Mucosa of stomach (tissue), 1 donor: ENCODE data around the gene FBXL16.

Experiments
- H3K27me3 ChIP-seq: one replicate; pipeline ENCODE4 v1.7.0; 2013; ENCODE audit warnings: mild to moderate bottlenecking, low read length; ENCODE audit not compliant: control insufficient read depth, insufficient read depth
- H3K36me3 ChIP-seq: one replicate; pipeline ENCODE4 v1.7.0; 2013; ENCODE audit warnings: low read length; ENCODE audit not compliant: control insufficient read depth, insufficient read depth
- H3K4me1 ChIP-seq: one replicate; pipeline ENCODE4 v1.7.0; 2013; ENCODE audit warnings: mild to moderate bottlenecking, low read length; ENCODE audit not compliant: control insufficient read depth, insufficient read depth
- H3K4me3 ChIP-seq: one replicate; pipeline ENCODE4 v1.7.0; 2013; ENCODE audit warnings: low read length
- H3K9ac ChIP-seq: one replicate; pipeline ENCODE4 v1.7.0; 2013; ENCODE audit warnings: mild to moderate bottlenecking, low read length, moderate library complexity
- H3K9me3 ChIP-seq: one replicate; pipeline ENCODE4 v1.7.0; 2013; ENCODE audit warnings: mild to moderate bottlenecking, low read length, moderate library complexity; ENCODE audit not compliant: control insufficient read depth
- donor health status: Pancreatic carcinoma.

Gene FBXL16

DNA sequence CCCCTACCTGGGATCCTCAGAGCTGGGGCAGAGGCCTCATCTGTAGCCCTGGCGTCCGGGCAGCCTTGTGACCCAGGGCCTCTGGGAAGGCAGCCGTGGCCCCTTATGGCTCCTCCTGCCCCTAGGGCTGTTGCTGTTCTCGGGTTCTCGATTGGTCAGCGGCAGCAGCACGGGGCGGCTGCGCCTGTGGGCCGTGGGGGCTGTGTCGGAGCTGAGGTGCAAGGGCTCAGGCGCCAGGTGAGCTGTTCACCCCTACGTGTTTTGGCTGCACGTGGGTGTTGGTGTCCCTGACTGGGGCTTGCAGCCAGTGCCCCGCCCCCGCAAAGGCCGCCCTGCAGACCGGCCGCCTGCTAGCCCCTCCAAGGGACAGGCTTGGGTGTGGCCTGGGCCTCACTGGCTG lies 43.5 kb downstream of the FBXL16 start:
- no peaks in the 10 kb centered on the region for H3K9me3 ChIP-seq
- H3K36me3 ChIP-seq, result no peaks in the 10 kb centered on the region
- peaks cover 15% of the 10 kb centered on the region for H3K4me1 ChIP-seq
- no peak overlapping the region for H3K4me3 ChIP-seq
- no peak overlapping the region for H3K9ac ChIP-seq
- no peaks in the 10 kb centered on the region for H3K27me3 ChIP-seq

DNA sequence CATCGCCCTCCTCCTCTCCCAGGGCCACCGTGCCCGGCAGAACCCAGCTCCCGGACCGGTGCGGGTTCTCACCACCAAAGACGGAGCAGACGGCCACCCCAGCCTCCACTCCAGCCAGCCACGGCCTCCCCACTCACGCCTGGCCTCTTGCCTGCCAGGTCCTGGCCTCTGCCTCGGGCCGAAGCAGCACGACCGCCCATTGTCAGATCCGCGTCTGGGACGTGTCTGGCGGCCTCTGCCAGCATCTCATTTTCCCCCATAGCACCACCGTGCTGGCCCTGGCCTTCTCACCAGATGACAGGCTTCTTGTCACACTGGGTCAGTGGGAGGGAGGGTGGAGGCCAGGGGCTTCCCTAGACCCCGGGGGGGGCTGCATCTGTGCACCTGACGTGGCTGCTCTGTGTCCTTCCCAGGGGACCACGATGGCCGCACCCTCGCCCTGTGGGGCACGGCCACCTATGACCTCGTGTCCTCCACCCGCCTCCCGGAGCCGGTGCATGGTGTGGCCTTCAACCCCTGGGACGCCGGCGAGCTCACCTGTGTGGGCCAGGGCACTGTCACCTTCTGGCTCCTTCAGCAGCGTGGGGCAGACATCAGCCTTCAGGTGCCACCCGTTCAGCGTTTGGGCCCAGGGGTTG lies 44.3 kb downstream of the FBXL16 start:
- Histone ChIP-seq H3K9ac (no peak overlapping the region), H3K9me3 (no peaks in the 10 kb centered on the region), H3K4me3 (no peak overlapping the region)

DNA sequence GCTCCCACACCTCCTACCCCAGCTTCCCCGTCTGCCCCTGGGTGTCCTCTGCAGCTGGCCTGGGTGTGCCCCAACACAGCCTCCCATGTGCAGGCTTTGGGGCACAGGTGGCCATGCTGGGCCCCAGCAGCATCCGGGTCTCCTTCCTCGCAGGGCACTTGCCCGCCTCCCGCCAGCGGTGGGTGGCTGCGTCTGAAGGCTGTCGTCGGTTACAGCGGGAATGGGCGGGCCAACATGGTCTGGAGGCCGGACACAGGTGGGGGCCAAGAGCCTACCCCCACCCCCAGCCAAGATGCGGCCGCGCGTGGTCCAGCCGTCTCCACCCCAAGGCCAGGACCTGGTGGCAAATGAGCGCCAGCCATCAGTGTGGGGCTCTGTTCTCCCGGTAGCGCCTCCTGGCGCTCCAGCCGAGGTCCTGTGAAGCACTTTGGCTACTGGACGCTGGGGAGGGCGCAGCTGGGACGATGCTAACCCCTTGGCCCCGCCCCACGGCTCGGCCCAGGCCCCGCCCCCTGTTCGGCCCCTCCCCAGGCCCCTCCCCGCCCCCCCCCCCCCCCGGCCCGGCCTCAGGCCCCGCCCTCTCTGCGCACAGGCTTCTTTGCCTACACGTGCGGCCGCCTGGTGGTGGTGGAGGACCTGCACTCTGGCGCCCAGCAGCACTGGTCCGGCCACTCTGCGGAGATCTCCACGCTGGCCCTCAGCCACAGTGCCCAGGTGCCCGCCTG lies 45.0 kb downstream of the FBXL16 start:
- H3K27me3 ChIP-seq, result no peaks in the 10 kb centered on the region
- H3K9ac ChIP-seq, result no peak overlapping the region
- H3K4me1 ChIP-seq, result peaks cover 15% of the 10 kb centered on the region
- no peaks in the 10 kb centered on the region for H3K36me3 ChIP-seq
- no peak overlapping the region for H3K4me3 ChIP-seq
- H3K9me3 ChIP-seq, result no peaks in the 10 kb centered on the region

More for the DNA sequence above, 44.3 kb downstream of the FBXL16 start:
- no peaks in the 10 kb centered on the region for H3K27me3 ChIP-seq
- no peaks in the 10 kb centered on the region for H3K36me3 ChIP-seq
- H3K4me1 ChIP-seq, result peaks cover 15% of the 10 kb centered on the region

DNA sequence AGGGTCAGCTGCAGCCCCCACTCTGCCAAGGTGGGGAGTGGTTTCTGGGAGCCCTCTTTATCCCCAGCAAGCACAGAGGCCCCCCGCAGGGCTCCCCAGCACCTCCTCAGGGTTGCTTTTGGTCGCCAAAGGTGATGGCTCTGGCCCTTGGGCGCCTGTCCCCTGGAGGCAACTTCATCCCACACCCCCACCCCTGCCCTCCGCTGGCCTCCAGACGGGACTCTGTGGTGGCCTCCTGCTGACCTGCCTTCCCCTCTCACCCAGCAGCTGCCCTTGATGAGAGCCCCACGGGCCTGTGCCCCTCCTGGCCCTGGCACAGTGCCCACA lies 45.5 kb downstream of the FBXL16 start:
- H3K9me3 ChIP-seq, result no peaks in the 10 kb centered on the region
- H3K4me1 ChIP-seq, result peaks cover 15% of the 10 kb centered on the region
- H3K27me3 ChIP-seq, result no peaks in the 10 kb centered on the region
- no peak overlapping the region for H3K4me3 ChIP-seq
- no peak overlapping the region for H3K9ac ChIP-seq
- H3K36me3 ChIP-seq, result no peaks in the 10 kb centered on the region

DNA sequence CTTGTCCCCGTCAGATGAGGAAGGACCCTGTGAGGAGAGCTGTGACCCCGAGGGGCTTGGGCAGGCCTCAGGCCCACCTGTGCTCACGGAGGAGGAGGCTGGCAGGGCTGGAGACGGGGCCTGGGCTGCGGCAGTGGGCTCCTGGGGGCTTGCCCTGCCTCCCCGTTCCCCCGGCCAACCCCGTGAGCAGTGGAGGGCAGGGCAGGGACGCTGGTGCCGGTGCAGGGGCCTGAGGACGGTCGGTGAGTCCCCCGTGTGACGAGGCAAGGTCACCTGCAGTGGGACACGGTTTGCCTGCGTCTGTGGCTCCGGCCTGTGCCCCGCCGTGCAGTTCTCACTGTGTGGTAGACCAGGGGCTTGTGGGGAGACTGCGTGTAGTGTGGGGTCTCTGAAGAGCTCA lies 46.0 kb downstream of the FBXL16 start:
- Histone ChIP-seq H3K36me3 (no peaks in the 10 kb centered on the region), H3K27me3 (no peaks in the 10 kb centered on the region), H3K4me3 (no peak overlapping the region), H3K9ac (no peak overlapping the region), H3K4me1 (peaks cover 15% of the 10 kb centered on the region), H3K9me3 (no peaks in the 10 kb centered on the region)

DNA sequence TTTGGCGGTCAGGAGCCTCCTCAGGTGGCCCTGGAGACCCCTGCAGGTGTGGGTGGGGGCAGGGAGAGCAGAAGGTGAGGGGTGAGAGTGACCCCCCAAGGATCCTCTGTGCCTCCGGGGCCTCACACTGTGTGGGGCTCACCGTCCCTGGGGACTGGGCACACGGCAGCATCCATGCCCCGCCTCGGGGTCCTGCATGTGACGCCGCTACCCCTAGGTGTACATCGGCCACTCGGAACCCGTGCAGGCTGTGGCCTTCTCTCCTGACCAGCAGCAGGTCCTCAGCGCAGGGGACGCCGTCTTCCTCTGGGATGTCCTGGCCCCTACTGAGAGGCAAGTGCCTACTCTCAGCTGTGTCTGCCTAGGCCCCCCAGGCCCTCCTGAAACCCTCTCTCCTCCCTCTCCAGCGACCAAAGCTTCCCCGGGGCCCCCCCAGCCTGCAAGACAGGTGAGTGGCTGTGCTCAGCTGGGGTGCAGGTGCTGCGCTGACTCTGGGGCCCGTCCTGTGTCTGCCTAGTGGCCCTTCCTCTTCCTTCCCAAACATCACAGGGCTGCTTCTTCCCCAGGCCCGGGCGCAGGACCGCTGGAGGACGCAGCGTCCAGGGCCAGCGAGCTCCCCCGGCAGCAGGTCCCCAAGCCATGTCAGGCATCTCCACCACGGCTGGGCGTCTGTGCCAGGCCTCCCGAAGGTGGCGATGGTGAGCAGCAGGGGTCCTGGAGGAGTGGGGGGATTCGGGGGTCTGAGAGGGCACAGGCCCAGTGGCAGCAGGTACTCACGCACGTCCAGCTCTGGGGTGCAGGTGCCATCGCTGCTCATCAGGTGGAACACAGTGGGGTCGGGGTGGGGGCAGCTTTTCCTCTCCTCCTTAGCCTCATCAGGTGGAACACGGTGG lies 46.7 kb downstream of the FBXL16 start:
- Histone ChIP-seq H3K9me3 (no peaks in the 10 kb centered on the region), H3K4me3 (no peak overlapping the region), H3K27me3 (no peaks in the 10 kb centered on the region), H3K4me1 (peaks cover 15% of the 10 kb centered on the region), H3K9ac (no peak overlapping the region), H3K36me3 (no peaks in the 10 kb centered on the region)

DNA sequence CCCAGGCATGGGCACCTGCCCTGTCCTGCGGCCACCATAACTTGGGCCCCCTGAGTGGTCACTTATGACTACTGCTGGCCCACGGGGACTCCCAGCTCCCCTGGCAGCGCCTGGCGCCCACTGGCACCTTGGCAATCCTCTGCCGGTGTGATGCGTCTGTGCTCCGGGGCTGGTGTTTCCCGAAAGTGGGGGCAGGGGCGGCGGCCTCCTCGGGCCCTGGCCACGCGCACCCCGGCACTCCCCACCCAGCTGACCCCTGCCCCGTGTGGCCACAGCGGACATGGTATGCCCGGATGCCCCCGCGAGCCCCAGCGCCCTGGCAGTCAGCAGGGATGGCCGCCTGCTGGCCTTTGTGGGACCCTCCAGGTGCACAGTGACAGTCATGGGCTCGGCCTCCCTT lies 48.1 kb downstream of the FBXL16 start:
- Histone ChIP-seq H3K4me3 (no peak overlapping the region), H3K36me3 (no peaks in the 10 kb centered on the region), H3K4me1 (peaks cover 15% of the 10 kb centered on the region), H3K9me3 (no peaks in the 10 kb centered on the region), H3K9ac (no peak overlapping the region), H3K27me3 (no peaks in the 10 kb centered on the region)

DNA sequence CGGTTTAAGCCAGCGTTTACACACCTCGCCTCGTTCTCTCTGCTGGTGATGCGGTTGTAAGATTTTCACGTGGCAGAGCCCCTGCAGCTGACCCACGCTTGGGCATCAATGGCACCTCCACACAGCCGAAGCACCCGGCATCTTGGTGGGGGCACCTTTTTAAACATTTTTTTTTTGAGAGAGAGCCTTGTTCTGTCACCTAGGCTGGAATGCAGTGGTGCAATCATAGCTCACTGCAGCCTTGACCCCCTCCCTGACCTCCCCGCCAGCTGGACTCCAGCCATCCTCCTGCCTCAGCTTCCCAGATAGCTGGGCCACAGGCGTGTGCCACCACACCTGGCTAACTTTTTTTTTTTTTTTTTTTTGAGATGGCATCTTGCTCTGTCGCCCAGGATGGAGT lies 51.6 kb downstream of the FBXL16 start:
- Histone ChIP-seq H3K9me3 (no peaks in the 10 kb centered on the region), H3K27me3 (no peaks in the 10 kb centered on the region), H3K4me3 (no peak overlapping the region), H3K36me3 (no peaks in the 10 kb centered on the region), H3K9ac (no peak overlapping the region), H3K4me1 (peaks cover 7% of the 10 kb centered on the region)

DNA sequence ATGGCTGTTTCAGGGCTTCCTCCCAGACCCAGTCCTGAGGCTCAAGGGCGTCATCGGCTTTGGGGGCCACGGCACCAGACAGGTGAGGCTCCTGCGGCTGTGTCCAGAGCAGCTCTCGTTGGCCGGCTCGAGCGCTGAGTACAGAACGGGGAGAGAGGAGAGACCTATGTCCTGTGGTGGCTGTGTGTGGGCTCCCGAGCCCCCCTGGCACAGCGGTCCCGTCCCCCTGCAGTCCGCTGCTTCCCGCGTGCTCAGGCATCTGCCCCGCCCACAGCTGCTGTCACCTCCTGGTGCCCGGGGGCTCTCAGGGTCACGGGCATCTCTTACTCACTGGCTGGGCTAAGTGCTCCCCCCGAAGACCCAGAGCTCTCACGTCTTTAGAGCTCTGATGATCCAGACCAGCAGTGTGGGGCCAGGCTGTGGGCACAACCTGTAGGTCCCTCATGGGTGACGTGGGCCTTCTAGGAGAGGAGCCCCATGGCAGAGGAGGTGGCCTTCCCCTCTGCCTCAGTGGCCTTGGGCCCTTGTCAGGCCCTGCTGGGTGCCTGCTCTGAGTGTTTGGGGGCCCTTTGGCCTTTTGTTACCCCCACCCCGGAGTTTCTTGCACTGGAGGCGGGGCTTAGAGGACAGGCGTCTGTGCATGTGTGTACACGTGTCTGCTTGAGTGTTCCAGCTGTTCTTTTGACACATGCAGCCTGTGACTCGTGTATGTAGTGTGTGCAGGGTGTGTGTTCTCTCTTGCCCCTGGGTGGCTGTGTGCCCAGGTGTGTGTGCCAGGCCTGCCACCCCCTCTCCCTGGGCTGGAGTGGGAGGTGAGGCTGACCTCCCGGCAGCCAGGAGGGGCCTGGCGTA lies 52.9 kb downstream of the FBXL16 start:
- Histone ChIP-seq H3K4me1 (peaks cover 19% of the 10 kb centered on the region), H3K9ac (no peak overlapping the region), H3K36me3 (no peaks in the 10 kb centered on the region), H3K9me3 (no peaks in the 10 kb centered on the region), H3K27me3 (no peaks in the 10 kb centered on the region), H3K4me3 (no peak overlapping the region)

DNA sequence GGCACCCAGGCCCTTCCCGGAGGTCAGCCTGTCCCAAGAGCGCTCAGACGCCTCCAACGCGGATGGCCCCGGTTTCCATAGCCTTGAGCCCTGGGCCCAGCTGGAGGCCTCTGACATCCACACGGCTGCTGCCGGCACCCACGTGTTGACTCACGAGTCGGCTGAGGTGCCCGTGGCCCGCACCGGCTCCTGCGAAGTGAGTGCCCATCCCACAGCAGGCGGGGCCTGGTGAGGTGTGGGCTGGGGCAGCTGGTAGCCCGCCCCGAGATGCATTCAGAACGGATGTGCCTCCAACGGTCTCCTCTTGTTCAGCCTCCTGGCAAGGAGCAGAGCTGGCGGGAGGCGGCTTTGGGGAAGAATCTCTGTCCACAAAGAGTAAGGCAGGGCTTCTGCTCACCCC lies 53.8 kb downstream of the FBXL16 start:
- H3K27me3 ChIP-seq, result no peaks in the 10 kb centered on the region
- no peaks in the 10 kb centered on the region for H3K9me3 ChIP-seq
- no peaks in the 10 kb centered on the region for H3K36me3 ChIP-seq
- peaks cover 28% of the 10 kb centered on the region for H3K4me1 ChIP-seq
- no peak overlapping the region for H3K4me3 ChIP-seq
- H3K9ac ChIP-seq, result no peak overlapping the region

DNA sequence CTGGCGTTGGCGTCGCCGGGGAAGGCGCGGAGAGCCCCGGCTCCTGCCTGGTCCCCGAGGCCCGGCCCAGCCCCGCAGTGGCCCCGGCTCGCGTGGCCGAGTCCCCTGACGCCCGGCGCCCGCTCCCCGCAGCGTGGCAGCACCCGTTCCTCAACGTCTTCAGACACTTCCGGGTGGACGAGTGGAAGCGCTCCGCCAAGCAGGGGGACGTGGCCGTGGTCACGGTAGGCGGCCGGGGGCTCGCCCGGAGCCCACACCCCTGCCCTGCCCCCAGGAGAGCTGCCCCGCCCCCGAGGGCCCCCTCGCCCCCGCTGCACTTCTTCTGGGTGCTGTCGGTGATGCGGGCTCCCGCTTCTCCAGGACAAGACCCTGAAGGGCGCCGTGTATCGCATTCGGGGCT lies 56.0 kb downstream of the FBXL16 start:
- H3K4me3 ChIP-seq, result peak overlapping the region; percentile 71
- H3K27me3 ChIP-seq, result no peaks in the 10 kb centered on the region
- H3K9ac ChIP-seq, result peak overlapping the region; percentile 57
- H3K9me3 ChIP-seq, result no peaks in the 10 kb centered on the region
- H3K4me1 ChIP-seq, result peaks cover 48% of the 10 kb centered on the region
- no peaks in the 10 kb centered on the region for H3K36me3 ChIP-seq
